GM23338 (cell line): Measurements from ENCODE around the gene CCDC181. TPM values are rescaled to one million over a fixed set of nuclear protein-coding genes. Genes with fewer than 3 reads are reported as not detected.

Experiments
- ATAC-seq: fragments of 200-7000 bp; cut with Tn5 transposase; 3 replicates; pipeline ENCODE4 v1.9.1; 2020
- DNase-seq: peaks from one replicate; pipeline ENCODE4 v3.0.0-alpha.2; 2015; ENCODE audit warnings: low spot score
- H2AFZ ChIP-seq: fragments of 200-600 bp; sonication (generic); 2 replicates; pipeline ENCODE4 v1.8.0; 2016; ENCODE audit warnings: antibody characterized with exemption, mild to moderate bottlenecking, moderate library complexity
- H3F3A ChIP-seq: fragments of 200-600 bp; sonication (generic); replicated peaks from 2 replicates; pipeline ENCODE4 v1.8.0; 2017; ENCODE audit warnings: antibody characterized with exemption, mixed run types, low read depth
- H3K27ac ChIP-seq: fragments of 200-600 bp; sonication (generic); 2 replicates; pipeline ENCODE4 v1.6.1; 2016; ENCODE audit warnings: low read depth
- H3K27me3 ChIP-seq: fragments of 200-600 bp; sonication (generic); 2 replicates; pipeline ENCODE4 v1.8.0; 2016; ENCODE audit warnings: mild to moderate bottlenecking, mixed run types, moderate library complexity; ENCODE audit not compliant: insufficient read depth
- H3K36me3 ChIP-seq: fragments of 200-600 bp; sonication (generic); 2 replicates; pipeline ENCODE4 v1.8.0; 2016; ENCODE audit warnings: mild to moderate bottlenecking; ENCODE audit not compliant: insufficient read depth
- H3K4me1 ChIP-seq: fragments of 200-600 bp; sonication (generic); 2 replicates; pipeline ENCODE4 v1.8.0; 2016; ENCODE audit warnings: mild to moderate bottlenecking, moderate library complexity; ENCODE audit not compliant: insufficient read depth
- H3K4me2 ChIP-seq: fragments of 200-600 bp; sonication (generic); 2 replicates; pipeline ENCODE4 v1.7.1; 2017; ENCODE audit warnings: mixed run types
- H3K4me3 ChIP-seq: fragments of 200-600 bp; sonication (generic); 2 replicates; pipeline ENCODE4 v1.6.1; 2016; ENCODE audit warnings: mixed run types
- H3K79me2 ChIP-seq: fragments of 200-600 bp; sonication (generic); replicated peaks from 2 replicates; pipeline ENCODE4 v1.8.0; 2017; ENCODE audit warnings: mild to moderate bottlenecking; ENCODE audit not compliant: insufficient read depth
- H3K9me2 ChIP-seq: fragments of 200-600 bp; sonication (generic); 2 replicates; pipeline ENCODE4 v1.8.0; 2017; ENCODE audit not compliant: insufficient read depth
- H4K20me1 ChIP-seq: fragments of 200-600 bp; sonication (generic); replicated peaks from 2 replicates; pipeline ENCODE4 v1.8.0; 2017; ENCODE audit warnings: mild to moderate bottlenecking; ENCODE audit not compliant: insufficient read depth
- H3K27ac Mint-ChIP-seq: 2 replicates; pipeline ENCODE4 v1.8.0; 2020; ENCODE audit warnings: inconsistent platforms, mild to moderate bottlenecking, moderate library complexity, mixed read lengths
- H3K27me3 Mint-ChIP-seq: 3 replicates; pipeline ENCODE4 v1.8.0; 2022; ENCODE audit warnings: low read depth, mild to moderate bottlenecking, moderate library complexity, mixed read lengths, inconsistent platforms; ENCODE audit not compliant: insufficient read depth, poor library complexity
- H3K36me3 Mint-ChIP-seq: 3 replicates; pipeline ENCODE4 v1.8.0; 2021; ENCODE audit warnings: low read depth, mild to moderate bottlenecking, inconsistent platforms, moderate library complexity, mixed read lengths
- H3K4me1 Mint-ChIP-seq: 3 replicates; pipeline ENCODE4 v1.8.0; 2020; ENCODE audit warnings: mild to moderate bottlenecking, inconsistent platforms, mixed read lengths
- H3K4me3 Mint-ChIP-seq: 3 replicates; pipeline ENCODE4 v1.8.0; 2021; ENCODE audit warnings: moderate library complexity, mild to moderate bottlenecking, inconsistent platforms, mixed read lengths
- H3K9me3 Mint-ChIP-seq: 3 replicates; pipeline ENCODE4 v1.8.0; 2020; ENCODE audit warnings: moderate library complexity, mild to moderate bottlenecking, inconsistent platforms, mixed read lengths
- CREB1 ChIP-seq: fragments of 250-450 bp; sonication (Bioruptor Pico); IDR thresholded peaks from 2 replicates; pipeline ENCODE4 v1.5.0; 2020; ENCODE audit warnings: low read depth, mild to moderate bottlenecking, moderate library complexity
- CTCF ChIP-seq, 2 experiments: fragments of 200-600 bp in 1 of 2; sonication (generic) in 1 of 2; conservative IDR thresholded peaks; 2 replicates each; pipeline versions ENCODE4 v1.5.1 to v1.6.1; 2016 to 2017; ENCODE audit warnings: antibody characterized with exemption in 2 of 2, low read depth in 2 of 2, mild to moderate bottlenecking in 2 of 2, moderate library complexity in 1 of 2
- ETS1 ChIP-seq: IDR thresholded peaks from 2 replicates; pipeline ENCODE4 v1.6.1; 2016; ENCODE audit warnings: antibody characterized with exemption
- EZH2 ChIP-seq: fragments of 200-600 bp; sonication (generic); IDR thresholded peaks from one replicate; pipeline ENCODE4 v1.8.0; 2017; ENCODE audit warnings: antibody characterized with exemption, mild to moderate bottlenecking, low read depth; ENCODE audit not compliant: unreplicated experiment
- EZH2phosphoT487 ChIP-seq: fragments of 200-600 bp; sonication (generic); IDR thresholded peaks from one replicate; pipeline ENCODE4 v1.8.1; 2018; ENCODE audit warnings: antibody characterized with exemption; ENCODE audit not compliant: unreplicated experiment
- JUNB ChIP-seq: IDR thresholded peaks from one replicate; pipeline ENCODE4 v1.6.1; 2016; ENCODE audit warnings: antibody characterized with exemption; ENCODE audit not compliant: unreplicated experiment
- NANOG ChIP-seq: IDR thresholded peaks from 2 replicates; pipeline ENCODE4 v1.6.1; 2016; ENCODE audit warnings: antibody characterized with exemption, borderline replicate concordance
- POLR2AphosphoS5 ChIP-seq: IDR thresholded peaks from 2 replicates; pipeline ENCODE4 v1.6.1; 2016; ENCODE audit warnings: antibody characterized with exemption, low read depth
- REST ChIP-seq: IDR thresholded peaks from one replicate; pipeline ENCODE4 v1.6.1; 2018; ENCODE audit warnings: antibody characterized with exemption; ENCODE audit not compliant: unreplicated experiment
- STAT1 ChIP-seq: IDR thresholded peaks from one replicate; pipeline ENCODE4 v1.6.1; 2016; ENCODE audit warnings: antibody characterized with exemption; ENCODE audit not compliant: unreplicated experiment
- ZNF114 ChIP-seq: fragments of 250-450 bp; sonication (Bioruptor Pico); IDR thresholded peaks from 2 replicates; pipeline ENCODE4 v1.5.0; 2020; ENCODE audit warnings: mild to moderate bottlenecking, moderate library complexity
- ZNF331 ChIP-seq: fragments of 250-450 bp; sonication (Bioruptor Pico); IDR thresholded peaks from 2 replicates; pipeline ENCODE4 v1.5.0; 2020; ENCODE audit warnings: low read depth, mild to moderate bottlenecking, moderate library complexity
- ZNF462 ChIP-seq: fragments of 250-450 bp; sonication (Bioruptor Pico); IDR thresholded peaks from 2 replicates; pipeline ENCODE4 v1.5.0; 2020; ENCODE audit warnings: mild to moderate bottlenecking, moderate library complexity
- polyA plus RNA-seq: library from polyadenylated mRNA; unstranded; fragments of >200 nt; fragmentation: Nextera tagmentation; extraction: Ambion mirVana; gene quantifications from 2 replicates; pipeline ENCODE4 v1.2.1, GENCODE V29; 2016
- total RNA-seq: library from RNA; depleted of rRNA; stranded (reverse); fragments of >200 nt; shearing (Covaris generic); gene quantifications from 2 replicates; pipeline ENCODE4 v1.2.3, GENCODE V29; 2014

Gene CCDC181
- total and polyA plus RNA-seq, 2 experiments from 2014 or later: 3.4 to 9.0 TPM

- TF ChIP-seq ZNF462 (CRISPR knock-in tag) (no peak), JUNB (no peak), CTCF (conservative IDR thresholded peaks at IDR 0.05; ENCODE audit: low read depth in 2 of 2) (no peak), ETS1 (no peak), POLR2AphosphoS5 (no peak), REST (no peak), ZNF331 (CRISPR knock-in tag) (no peak), EZH2 (no peak), EZH2phosphoT487 (no peak), NANOG (no peak), STAT1 (no peak), CREB1 (CRISPR knock-in tag) (no peak), ZNF114 (CRISPR knock-in tag) (no peak)
- Histone ChIP-seq H3K4me2 (no peak overlapping the region), H3K79me2 (no peaks in the 10 kb centered on the region), H3K27me3 (no peaks in the 10 kb centered on the region; the same call in 1 of the 2 replicates), H2AFZ (no peak overlapping the region), H3K4me3 (no peak overlapping the region), H3K36me3 (no peaks in the 10 kb centered on the region), H3K4me1 (no peaks in the 10 kb centered on the region), H3K27ac (no peak overlapping the region), H4K20me1 (0 out of 2 replicates have a peak, but pooled peaks cover 4% of the 10 kb centered on the region), H3F3A (no peaks in the 10 kb centered on the region), H3K9me2 (no peaks in the 10 kb centered on the region)
- Mint-ChIP-seq H3K27ac (no peak overlapping the region), H3K36me3 (no peaks in the 10 kb centered on the region), H3K27me3 (no peaks in the 10 kb centered on the region), H3K4me3 (no peak overlapping the region), H3K4me1 (peaks cover 2% of the 10 kb centered on the region; the same call in 1 of the 3 replicates), H3K9me3 (no peaks in the 10 kb centered on the region)
- DNase-seq: no peak
- ATAC-seq: no peak
Observed at GRCh38 chr1:169421309-169421708, 6.0 kb downstream of the CCDC181 start.
